Daoy (cell line): Measurements from ENCODE around the gene PRKAA2. TPM values are rescaled to one million over a fixed set of nuclear protein-coding genes. Genes with fewer than 3 reads are reported as not detected.
A peak's percentile ranks its signal among the peaks of the same experiment; 100 is the strongest.
"Not testable (repeated sequence)": the region's sequence is repeated elsewhere in the genome, so short reads cannot be mapped to it uniquely, and the experiment has no call there.

Source experiments
- DNase-seq: peaks from one replicate; pipeline ENCODE4 v3.0.0-alpha.2; 2015; ENCODE audit warnings: low read depth
- total RNA-seq: library from RNA; depleted of rRNA; stranded (reverse); fragments of >200 nt; shearing (Covaris generic); gene quantifications from 2 replicates; pipeline ENCODE4 v1.2.3, GENCODE V29; 2014; rRNA removed

The PRKAA2 gene
- 6.2 and 7.5 TPM in 2 replicates for total RNA-seq

GRCh38 chr1:56644919-56645676 is at the start of gene PRKAA2:
PRKAA2 (plus strand) TSS chr1:56645314; CDS start chr1:56645388, 74 bp downstream.
- peak; percentile 72 for DNase-seq

DNA sequence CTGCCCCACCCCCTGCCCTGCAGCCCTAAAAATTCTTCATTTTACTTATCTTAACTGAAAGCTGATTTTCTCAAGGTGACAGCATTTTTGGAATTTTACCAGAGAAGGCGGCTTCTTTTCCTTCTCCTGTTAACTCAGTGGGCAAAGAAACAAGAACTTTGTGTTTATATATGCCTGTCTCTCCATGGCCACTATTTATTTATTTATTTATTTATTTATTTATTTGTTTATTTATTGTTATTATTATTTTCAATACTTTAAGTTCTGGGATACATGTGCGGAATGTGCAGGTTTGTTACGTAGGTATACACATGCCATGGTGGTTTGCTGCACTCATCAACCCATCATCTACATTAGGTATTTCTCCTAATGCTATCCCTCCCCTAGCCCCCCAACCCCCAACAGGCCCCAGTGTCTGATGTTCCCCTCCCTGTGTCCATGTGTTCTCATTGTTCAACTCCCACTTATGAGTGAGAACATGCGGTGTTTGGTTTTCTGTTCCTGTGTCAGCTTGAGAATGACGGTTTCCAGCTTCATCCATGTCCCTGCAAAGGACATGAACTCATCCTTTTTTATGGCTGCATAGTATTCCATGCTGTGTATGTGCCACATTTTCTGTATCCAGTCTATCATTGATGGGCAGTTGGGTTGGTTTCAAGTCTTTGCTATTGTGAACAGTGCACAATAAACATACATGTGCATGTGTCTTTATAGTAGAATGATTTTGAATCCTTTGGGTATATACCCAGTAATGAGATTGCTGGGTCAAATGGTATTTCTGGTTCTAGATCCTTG is 49.5 kb upstream of the PRKAA2 start:
- not testable (repeated sequence) for DNase-seq

DNA sequence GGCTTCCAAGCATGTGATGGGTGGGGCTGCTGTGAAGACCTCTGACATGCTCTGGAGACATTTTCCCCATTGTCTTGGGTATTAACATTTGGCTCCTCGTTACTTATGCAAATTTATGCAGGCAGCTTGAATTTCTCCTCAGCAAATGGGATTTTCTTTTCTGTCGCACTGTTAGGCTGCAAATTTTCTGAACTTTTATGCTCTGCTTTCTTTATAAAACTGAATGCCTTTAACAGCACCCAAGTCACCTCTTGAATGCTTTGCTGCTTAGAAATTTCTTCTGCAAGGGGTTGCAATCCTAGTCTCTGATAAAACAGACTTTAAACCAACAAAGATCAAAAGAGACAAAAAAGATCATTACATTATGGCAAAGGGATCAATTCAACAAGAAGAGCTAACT is 35.0 kb upstream of the PRKAA2 start:
- not testable (repeated sequence) for DNase-seq

DNA sequence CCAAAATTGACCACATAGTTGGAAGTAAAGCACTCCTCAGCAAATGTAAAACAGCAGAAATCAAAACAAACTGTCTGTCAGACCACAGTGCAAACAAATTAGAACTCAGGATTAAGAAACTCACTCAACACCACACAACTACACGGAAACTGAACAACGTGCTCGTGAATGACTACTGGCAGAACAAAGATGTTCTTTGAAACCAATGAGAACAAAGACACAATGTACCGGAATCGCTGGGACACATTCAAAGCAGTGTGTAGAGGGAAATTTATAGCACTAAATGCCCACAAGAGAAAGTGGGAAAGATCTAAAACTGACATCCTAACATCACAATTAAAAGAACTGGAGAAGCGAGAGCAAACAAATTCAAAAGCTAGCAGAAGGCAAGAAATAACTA is 34.3 kb upstream of the PRKAA2 start:
- not testable (repeated sequence) for DNase-seq

GRCh38 chr1:56617141-56617540 is 28.0 kb upstream of the PRKAA2 start:
- peak; percentile 37 for DNase-seq

DNA sequence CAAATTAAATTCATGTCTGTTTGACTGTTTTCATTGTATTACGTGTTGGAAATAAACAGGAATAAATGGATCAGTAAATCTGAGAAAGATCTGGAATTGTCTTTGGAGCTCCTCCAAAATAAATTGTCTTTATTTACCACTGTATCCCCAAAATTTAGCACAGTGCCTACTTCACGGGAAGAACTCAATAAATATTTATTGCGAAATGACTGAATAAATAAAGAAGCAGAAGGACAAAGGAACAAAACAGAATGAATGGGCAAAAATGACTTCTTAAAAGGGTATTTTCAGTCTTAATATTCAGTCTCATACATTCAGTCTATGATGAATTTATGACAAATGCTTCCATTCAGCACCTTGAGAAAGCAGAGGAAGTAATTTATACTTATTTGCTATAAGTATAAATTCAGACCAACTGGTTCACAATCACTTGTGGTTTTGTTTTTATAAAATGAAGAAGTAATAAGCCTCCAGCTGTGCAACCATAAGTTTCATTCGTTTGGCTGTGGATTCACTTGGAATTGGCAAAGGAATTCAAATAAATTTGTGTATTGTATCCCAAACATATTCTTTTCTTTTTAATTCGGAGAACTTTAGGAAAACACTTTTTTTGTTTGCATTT is 19.2 kb upstream of the PRKAA2 start:
- DNase-seq, result no peak

- no peak for DNase-seq
Measured at GRCh38 chr1:56626546-56626945, 18.6 kb upstream of the PRKAA2 start.

DNA sequence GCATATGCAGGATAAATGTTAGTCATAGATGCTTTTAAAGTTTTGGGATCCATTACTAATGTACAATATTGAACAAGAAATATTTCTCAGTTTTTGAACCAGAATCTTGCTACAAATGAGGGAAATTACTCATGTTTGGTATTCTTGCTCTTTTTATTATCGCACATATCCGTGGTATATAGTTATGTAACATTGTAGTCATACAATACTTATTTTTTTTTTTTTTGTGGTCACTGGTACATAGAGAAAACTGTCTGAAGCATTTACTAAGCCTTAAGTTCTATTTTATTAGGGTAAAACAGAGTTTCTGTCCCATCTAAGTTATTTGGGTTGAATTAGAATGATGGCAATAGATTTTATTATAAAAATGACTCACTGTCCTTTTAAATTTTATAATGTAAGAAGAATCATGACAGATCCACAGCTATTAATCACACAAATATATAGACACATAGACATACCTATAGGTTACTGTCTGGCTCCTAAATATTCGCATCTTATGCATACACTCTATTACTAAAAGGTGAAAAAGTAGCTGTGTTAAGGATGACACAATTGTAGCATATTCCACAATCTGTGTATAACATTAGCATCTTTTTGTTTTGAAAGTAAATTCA is 18.0 kb upstream of the PRKAA2 start:
- no peak for DNase-seq

DNA sequence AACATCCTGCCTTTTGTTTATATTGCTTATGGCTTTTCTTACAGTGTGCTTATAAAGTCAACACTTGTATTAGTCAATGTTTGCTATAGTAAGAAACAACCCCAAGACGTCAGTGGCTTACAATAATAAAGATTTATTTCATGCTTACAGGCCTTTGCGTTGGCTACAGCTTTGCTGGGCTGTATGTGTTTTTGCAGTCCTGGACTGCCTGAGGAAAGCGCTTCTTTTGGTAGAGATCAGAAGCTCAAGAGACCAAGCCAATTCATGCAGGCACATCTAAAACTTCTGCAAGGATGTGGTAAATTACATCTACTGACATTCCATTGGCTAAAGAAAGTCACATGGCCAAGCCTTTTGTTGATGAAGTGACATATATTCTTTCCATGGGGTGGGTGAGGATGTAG is 17.5 kb upstream of the PRKAA2 start:
- DNase-seq, result peak; percentile 15

- no peak for DNase-seq
Measured at GRCh38 chr1:56630786-56631185, 14.3 kb upstream of the PRKAA2 start.

DNA sequence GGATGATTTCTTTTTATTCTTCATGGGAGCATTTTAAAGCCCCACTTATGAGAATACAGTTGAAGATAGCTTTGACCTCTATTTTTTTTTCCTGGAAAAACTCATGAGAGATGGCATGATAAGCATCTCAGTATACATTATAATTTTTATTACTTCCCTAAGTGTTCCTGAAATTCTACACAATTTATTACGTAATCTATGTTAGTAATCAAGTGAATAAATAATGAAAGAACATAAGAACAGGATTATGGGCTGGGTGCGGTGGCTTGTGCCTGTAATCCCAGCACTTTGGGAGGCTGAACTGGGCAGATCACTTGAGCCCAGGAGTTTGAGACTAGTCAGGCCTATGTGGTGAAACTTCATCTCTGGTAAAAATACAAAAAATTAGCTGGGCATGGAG is 13.2 kb upstream of the PRKAA2 start:
- DNase-seq, result no peak

GRCh38 chr1:56634981-56635380 is 10.1 kb upstream of the PRKAA2 start:
- DNase-seq, result no peak

DNA sequence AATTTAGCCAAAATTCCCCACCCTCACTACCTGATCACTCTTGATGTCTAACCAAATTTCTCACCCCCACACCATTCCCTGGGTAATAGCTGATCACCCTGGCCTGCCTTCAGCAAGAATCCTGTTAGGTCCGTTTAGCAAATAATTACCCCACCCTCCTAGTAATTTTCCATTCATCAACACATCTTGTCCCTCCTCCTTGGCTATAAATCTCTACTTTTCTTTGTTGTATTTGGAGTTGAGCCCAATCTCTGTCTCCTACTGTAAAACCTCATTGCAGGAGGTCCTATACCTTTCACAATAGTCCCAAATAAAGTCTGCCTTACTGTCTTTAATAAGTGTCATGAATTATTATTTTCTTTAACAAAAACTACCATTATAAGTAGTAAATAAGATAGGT is 6.9 kb upstream of the PRKAA2 start:
- no peak for DNase-seq

DNA sequence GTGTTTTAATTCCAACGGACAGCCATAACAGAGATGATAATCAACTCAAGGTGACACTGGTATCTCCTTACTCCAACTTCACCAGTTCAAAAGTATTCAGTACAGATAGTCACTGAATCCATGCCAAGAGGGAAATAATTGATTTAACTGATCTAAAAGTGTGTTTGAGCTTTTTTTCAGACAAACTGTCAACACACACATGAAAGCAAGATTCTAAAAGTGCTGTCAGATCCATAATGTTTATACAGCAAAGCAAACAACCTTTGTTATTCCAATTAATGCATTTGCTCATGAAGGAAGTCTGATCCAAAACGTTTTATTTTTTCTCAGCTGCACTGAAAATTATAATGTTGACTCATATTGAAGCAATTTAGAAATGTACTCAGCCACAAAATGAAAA is 5.9 kb upstream of the PRKAA2 start:
- DNase-seq, result no peak

- DNase-seq, result no peak
Measured at GRCh38 chr1:56643661-56644060, 1.5 kb upstream of the PRKAA2 start.

DNA sequence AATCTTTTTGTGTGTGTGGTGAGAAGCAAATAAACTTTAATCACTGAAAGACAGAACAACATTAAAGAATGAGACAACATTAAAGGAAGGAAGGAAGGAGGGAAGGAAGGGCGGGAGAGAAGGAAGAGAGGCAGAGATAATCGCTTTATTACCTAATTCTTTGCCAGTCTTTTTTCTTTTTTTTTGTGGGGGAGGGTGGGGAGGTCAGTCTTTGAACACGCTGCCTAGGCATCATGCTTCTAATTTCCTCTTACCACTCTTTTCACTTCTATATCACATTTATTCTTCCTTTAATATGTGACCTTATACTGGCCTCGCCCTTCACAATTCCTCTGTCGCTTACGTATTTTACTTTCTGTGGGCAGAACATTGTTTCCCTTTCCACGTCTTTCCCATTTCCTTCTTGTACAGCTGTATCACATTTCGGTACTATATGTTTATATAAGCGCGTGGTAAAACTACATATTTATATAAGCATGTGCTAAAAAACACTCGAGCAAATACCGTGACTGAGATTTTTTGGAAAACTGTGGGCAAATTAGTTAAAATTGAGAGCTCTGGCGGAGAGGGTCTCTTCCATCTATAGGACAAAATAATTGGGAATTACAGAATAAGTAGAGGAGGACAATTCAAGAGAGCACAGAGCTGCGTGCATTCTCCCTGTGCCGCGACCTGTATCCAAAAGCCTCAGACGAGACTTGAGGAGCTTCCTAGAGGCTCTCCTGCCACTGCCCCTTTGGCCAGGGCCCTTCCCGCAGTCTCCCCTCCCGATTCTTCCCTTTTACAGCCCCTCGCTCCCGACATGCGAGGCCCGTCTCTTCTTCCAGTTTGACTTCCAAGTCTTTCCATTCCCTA is 823 bp upstream of the PRKAA2 start:
- DNase-seq, result peak; percentile 40

DNA sequence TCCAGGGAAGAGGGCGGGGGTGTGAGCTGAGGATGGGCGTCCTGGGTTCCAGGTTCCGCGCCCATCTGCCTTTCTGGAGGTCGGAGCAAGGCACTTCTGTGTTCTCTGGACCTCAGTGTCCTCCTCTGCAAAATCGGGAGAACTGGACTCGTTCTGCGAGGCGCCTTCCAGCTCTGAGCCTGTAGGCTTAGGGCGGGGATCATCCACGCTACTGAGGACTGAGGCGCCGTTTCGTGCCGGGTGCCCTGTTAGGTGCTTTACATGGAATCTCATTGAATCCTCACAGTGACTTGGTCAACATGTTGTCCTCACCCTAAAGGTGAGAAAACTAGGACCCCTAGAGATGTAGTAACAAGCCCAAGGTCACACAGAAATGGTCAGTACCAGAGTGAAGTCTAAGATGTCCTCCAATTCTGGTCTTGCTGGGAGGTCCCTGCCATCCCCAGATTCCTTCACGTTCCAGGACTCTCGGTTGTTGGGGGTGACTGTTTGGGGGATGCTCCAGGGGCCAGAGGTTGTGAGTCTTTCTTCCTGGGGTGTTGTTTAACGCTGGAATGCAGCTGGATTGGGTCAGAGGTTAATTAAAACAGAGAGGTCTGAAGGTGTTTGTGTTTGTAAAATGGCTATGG is 677 bp downstream of the PRKAA2 start:
- DNase-seq, result peak; percentile 45

DNA sequence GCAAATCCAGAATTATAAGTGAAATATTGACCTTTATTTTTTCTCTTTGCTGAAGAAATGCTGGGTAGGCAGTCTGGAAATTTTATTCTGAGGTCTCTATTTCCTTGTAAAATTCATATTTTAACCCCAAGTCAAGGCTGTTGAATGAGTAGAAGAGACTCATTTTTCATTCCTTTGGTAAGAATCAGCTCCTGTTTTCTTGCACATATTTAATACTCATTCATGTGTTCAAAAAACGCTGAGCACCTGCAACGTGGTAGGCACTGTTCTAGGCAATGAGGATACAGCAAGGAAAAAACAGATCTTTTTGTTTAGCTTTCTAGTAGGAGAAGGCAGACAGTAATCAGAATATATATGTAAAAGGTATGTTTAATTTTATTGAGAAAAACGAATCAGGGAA is 1.5 kb downstream of the PRKAA2 start:
- DNase-seq, result no peak

DNA sequence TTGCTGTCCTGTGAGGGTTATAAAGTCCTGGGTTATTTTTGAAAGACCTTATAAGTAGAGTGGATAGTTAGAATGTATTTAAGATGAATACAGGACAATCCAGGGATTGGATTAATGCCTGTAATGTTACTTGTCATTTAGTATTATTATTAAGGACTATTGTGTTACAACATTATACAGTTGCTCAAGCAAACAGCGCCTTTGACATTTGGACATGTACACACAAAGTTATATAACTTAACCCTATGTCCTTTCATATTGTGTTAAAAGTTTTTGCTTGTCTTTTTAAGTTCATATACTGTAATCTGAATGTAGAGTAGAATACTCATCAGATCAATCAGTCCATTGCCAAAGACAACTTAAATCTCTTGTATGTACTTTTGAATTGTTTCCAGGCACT is 2.0 kb downstream of the PRKAA2 start:
- no peak for DNase-seq

GRCh38 chr1:56648546-56648945 is 3.4 kb downstream of the PRKAA2 start:
- DNase-seq, result no peak
